ENCODE data around the gene STAP1.
"Not testable (repeated sequence)": the region's sequence is repeated elsewhere in the genome, so short reads cannot be mapped to it uniquely, and the experiment has no call there.

STAP1 gene

GRCh38 chr4:67558493-67558892 is at the start of gene STAP1:
Gene STAP1 (plus strand): TSS chr4:67558727. CDS start chr4:67558810, 83 bp downstream.
- no peak for DNase-seq (ENCODE audit: low spot score)

GRCh38 chr4:67512501-67512900 is 46.0 kb upstream of the STAP1 start:
- DNase-seq (ENCODE audit: low spot score) = no peak

- no peak for DNase-seq (ENCODE audit: low spot score)
These were observed 38.4 kb upstream of the STAP1 start for GRCh38 chr4:67520141-67520540.

- no peak for DNase-seq (ENCODE audit: low spot score)
These were observed 37.0 kb upstream of the STAP1 start for GRCh38 chr4:67521506-67521905.

- no peak for DNase-seq (ENCODE audit: low spot score)
These were observed 36.3 kb upstream of the STAP1 start for GRCh38 chr4:67522230-67522629.

GRCh38 chr4:67522851-67523671 is 35.5 kb upstream of the STAP1 start:
- peak; percentile 29 for DNase-seq (ENCODE audit: low spot score)

- DNase-seq (ENCODE audit: low spot score) = not testable (repeated sequence)
These were observed 34.4 kb upstream of the STAP1 start for GRCh38 chr4:67524140-67524539.

- no peak for DNase-seq (ENCODE audit: low spot score)
These were observed 27.1 kb upstream of the STAP1 start for GRCh38 chr4:67531379-67531962.

GRCh38 chr4:67532397-67532796 is 26.1 kb upstream of the STAP1 start:
- not testable (repeated sequence) for DNase-seq (ENCODE audit: low spot score)

- no peak for DNase-seq (ENCODE audit: low spot score)
These were observed 25.4 kb upstream of the STAP1 start for GRCh38 chr4:67533112-67533511.

GRCh38 chr4:67535280-67535840 is 23.2 kb upstream of the STAP1 start:
- no peak for DNase-seq (ENCODE audit: low spot score)

GRCh38 chr4:67539830-67540229 is 18.7 kb upstream of the STAP1 start:
- no peak for DNase-seq (ENCODE audit: low spot score)

GRCh38 chr4:67542076-67542475 is 16.5 kb upstream of the STAP1 start:
- DNase-seq (ENCODE audit: low spot score) = no peak

- DNase-seq (ENCODE audit: low spot score) = peak; percentile 97
These were observed 13.1 kb upstream of the STAP1 start, which contains the start of gene CENPC for GRCh38 chr4:67545199-67546003. Gene CENPC (minus strand): TSS chr4:67545503. CDS start chr4:67545355, 148 bp downstream.

- no peak for DNase-seq (ENCODE audit: low spot score)
These were observed 12.5 kb upstream of the STAP1 start for GRCh38 chr4:67546004-67546356.

- no peak for DNase-seq (ENCODE audit: low spot score)
These were observed 11.6 kb upstream of the STAP1 start for GRCh38 chr4:67546971-67547370.

GRCh38 chr4:67549123-67549522 is 9.4 kb upstream of the STAP1 start:
- peak; percentile 16 for DNase-seq (ENCODE audit: low spot score)

GRCh38 chr4:67550451-67550850 is 8.1 kb upstream of the STAP1 start:
- DNase-seq (ENCODE audit: low spot score) = no peak

GRCh38 chr4:67550857-67551256 is 7.7 kb upstream of the STAP1 start:
- no peak for DNase-seq (ENCODE audit: low spot score)

- not testable (repeated sequence) for DNase-seq (ENCODE audit: low spot score)
These were observed 6.3 kb upstream of the STAP1 start for GRCh38 chr4:67552146-67552792.

GRCh38 chr4:67554096-67554495 is 4.4 kb upstream of the STAP1 start:
- no peak for DNase-seq (ENCODE audit: low spot score)

GRCh38 chr4:67555447-67555846 is 3.1 kb upstream of the STAP1 start:
- DNase-seq (ENCODE audit: low spot score) = no peak
